ENCODE measurements around the gene PES1.

PES1 gene

GRCh38 chr22:30586414-30586813 is 5.3 kb downstream of the PES1 start:
- H3K4me3 ChIP-seq (ENCODE audit: low read depth, low read length): no peak overlapping the region
- TF ChIP-seq CTCF (IDR thresholded peaks at IDR 0.05; ENCODE audit: insufficient read depth, low read depth, low read length, missing control alignments): no peak
- DNase-seq (ENCODE audit: low read depth): no peak

GRCh38 chr22:30584441-30584840 is 7.3 kb downstream of the PES1 start:
- no peak for TF ChIP-seq CTCF (IDR thresholded peaks at IDR 0.05; ENCODE audit: insufficient read depth, low read depth, low read length, missing control alignments)
- no peak for DNase-seq (ENCODE audit: low read depth)
- H3K4me3 ChIP-seq (ENCODE audit: low read depth, low read length): no peak overlapping the region

GRCh38 chr22:30582788-30583545 is 8.7 kb downstream of the PES1 start:
- no peak overlapping the region for H3K4me3 ChIP-seq (ENCODE audit: low read depth, low read length)
- no peak for TF ChIP-seq CTCF (IDR thresholded peaks at IDR 0.05; ENCODE audit: insufficient read depth, low read depth, low read length, missing control alignments)
- no peak for DNase-seq (ENCODE audit: low read depth)

- TF ChIP-seq CTCF (IDR thresholded peaks at IDR 0.05; ENCODE audit: insufficient read depth, low read depth, low read length, missing control alignments): no peak
These were observed 9.7 kb downstream of the PES1 start for GRCh38 chr22:30582051-30582450.

GRCh38 chr22:30580896-30581295 is 10.8 kb downstream of the PES1 start:
- TF ChIP-seq CTCF (IDR thresholded peaks at IDR 0.05; ENCODE audit: insufficient read depth, low read depth, low read length, missing control alignments): no peak
- no peak overlapping the region for H3K4me3 ChIP-seq (ENCODE audit: low read depth, low read length)
- no peak for DNase-seq (ENCODE audit: low read depth)

More at GRCh38 chr22:30582051-30582450, 9.7 kb downstream of the PES1 start:
- no peak for DNase-seq (ENCODE audit: low read depth)
- no peak overlapping the region for H3K4me3 ChIP-seq (ENCODE audit: low read depth, low read length)

- H3K4me3 ChIP-seq (ENCODE audit: low read depth, low read length): no peak overlapping the region
- TF ChIP-seq CTCF (IDR thresholded peaks at IDR 0.05; ENCODE audit: insufficient read depth, low read depth, low read length, missing control alignments): no peak
- DNase-seq (ENCODE audit: low read depth): no peak
These were observed 13.2 kb downstream of the PES1 start for GRCh38 chr22:30578481-30578880.

GRCh38 chr22:30575859-30576258 is 15.9 kb downstream of the PES1 start:
- H3K4me3 ChIP-seq (ENCODE audit: low read depth, low read length): no peak overlapping the region
- DNase-seq (ENCODE audit: low read depth): no peak
- no peak for TF ChIP-seq CTCF (IDR thresholded peaks at IDR 0.05; ENCODE audit: insufficient read depth, low read depth, low read length, missing control alignments)

Data from GM12865 (cell line).